Measurements from ENCODE around the gene SKAP1.
A peak's percentile ranks its signal among the peaks of the same experiment; 100 is the strongest.
"Not testable (repeated sequence)": the region's sequence is repeated elsewhere in the genome, so short reads cannot be mapped to it uniquely, and the experiment has no call there.

SKAP1 gene

DNA sequence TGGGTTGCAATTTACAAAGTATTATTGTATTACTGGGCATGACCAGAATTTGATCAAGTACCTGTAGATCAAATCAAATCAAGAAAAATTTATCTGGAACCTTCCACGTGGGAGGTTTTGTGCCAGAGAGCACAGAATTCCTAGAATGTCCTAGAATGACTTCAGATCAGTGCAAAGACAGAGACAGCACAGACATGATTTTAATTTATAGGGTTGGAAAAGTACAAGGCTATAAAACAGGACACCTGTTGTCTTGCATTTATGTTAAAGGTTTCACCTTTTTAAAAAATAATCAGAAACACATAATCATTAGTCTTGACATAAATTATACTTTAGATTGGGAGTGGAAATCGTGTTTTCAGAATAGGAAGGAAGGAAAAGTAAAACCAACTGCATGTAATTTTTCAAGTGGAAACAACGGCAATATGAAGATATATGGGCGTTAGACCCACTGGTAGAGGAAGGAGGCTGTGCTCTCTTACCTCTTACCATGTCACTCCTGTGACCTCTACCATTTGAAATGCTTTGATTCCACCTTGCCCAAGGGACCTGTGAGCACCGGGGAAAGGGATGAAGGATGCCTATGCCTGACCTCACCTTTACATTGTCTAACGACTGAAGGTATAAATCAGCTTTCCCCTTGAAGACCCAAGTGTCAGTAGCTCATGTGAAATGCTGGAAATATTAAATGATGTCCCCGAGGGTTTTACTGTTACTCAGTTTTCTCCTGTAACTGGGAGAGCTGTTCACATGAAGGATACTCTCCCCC lies 222.1 kb downstream of the SKAP1 start:
- DNase-seq (ENCODE audit: low read depth) = no peak
- TF ChIP-seq CTCF (IDR thresholded peaks at IDR 0.05; ENCODE audit: control insufficient read depth, insufficient read depth, low read depth, low read length, missing control alignments) = no peak
- no peak overlapping the region for H3K4me3 ChIP-seq (ENCODE audit: control insufficient read depth, low read depth, low read length)

GRCh38 chr17:48207036-48207435 lies 223.0 kb downstream of the SKAP1 start:
- H3K4me3 ChIP-seq (ENCODE audit: control insufficient read depth, low read depth, low read length); DNase-seq (ENCODE audit: low read depth): not testable (repeated sequence)

GRCh38 chr17:48202959-48203358 lies 227.1 kb downstream of the SKAP1 start:
- no peak for DNase-seq (ENCODE audit: low read depth)

DNA sequence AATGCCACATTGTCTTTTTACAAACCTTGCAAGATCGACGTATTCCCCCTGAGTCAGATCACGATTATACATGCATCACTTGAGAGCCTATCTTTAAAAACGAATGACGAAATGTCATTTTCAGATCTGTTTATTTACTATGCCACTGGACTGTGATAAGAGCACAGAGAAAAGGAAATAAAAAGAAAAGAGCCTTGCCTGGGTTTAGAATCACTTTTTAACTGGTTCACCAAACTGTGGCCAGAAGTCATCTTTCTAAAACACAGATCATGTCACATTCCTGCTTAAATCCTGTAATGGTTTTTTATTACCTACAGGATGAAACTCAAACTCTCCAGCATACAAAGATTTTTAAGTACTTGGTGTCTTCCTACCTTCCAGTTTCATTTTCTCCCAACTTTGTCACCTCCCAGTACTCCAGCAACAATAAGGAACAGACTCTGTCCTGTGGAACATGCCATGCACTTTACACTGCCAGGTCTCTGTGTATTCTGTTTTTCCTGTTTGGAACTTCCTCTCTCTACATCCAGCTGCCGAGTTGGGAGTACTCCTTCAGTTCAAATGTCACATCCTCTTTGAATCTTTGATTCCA lies 231.0 kb downstream of the SKAP1 start:
- no peak overlapping the region for H3K4me3 ChIP-seq (ENCODE audit: control insufficient read depth, low read depth, low read length)
- TF ChIP-seq CTCF (IDR thresholded peaks at IDR 0.05; ENCODE audit: control insufficient read depth, insufficient read depth, low read depth, low read length, missing control alignments) = no peak
- no peak for DNase-seq (ENCODE audit: low read depth)

More at GRCh38 chr17:48202959-48203358, 227.1 kb downstream of the SKAP1 start:
- H3K4me3 ChIP-seq (ENCODE audit: control insufficient read depth, low read depth, low read length) = no peak overlapping the region
- TF ChIP-seq CTCF (IDR thresholded peaks at IDR 0.05; ENCODE audit: control insufficient read depth, insufficient read depth, low read depth, low read length, missing control alignments) = no peak

DNA sequence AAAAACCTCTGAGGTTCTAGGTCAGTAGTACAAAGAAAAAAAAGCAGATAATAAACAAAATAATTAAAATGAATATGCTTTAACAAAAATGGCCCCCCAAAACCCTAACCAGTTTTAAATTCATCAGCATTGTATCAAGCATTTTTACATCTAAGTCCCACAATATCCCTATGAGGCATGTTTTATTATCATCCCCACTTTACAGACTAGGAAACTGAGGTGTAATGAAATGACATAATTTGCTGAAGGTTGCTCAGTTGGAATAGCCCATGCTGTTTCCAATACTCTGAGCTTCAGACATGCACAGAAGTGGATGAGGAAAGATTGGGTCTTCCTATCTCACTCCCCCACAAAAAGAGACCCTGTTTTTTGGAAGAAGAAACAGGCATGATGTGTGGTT lies 234.1 kb downstream of the SKAP1 start:
- no peak overlapping the region for H3K4me3 ChIP-seq (ENCODE audit: control insufficient read depth, low read depth, low read length)
- no peak for DNase-seq (ENCODE audit: low read depth)
- no peak for TF ChIP-seq CTCF (IDR thresholded peaks at IDR 0.05; ENCODE audit: control insufficient read depth, insufficient read depth, low read depth, low read length, missing control alignments)

- peak; percentile 37 for DNase-seq (ENCODE audit: low read depth)
- no peak for TF ChIP-seq CTCF (IDR thresholded peaks at IDR 0.05; ENCODE audit: control insufficient read depth, insufficient read depth, low read depth, low read length, missing control alignments)
- H3K4me3 ChIP-seq (ENCODE audit: control insufficient read depth, low read depth, low read length) = no peak overlapping the region
Observed at GRCh38 chr17:48194097-48194550, 235.9 kb downstream of the SKAP1 start.

- no peak for TF ChIP-seq CTCF (IDR thresholded peaks at IDR 0.05; ENCODE audit: control insufficient read depth, insufficient read depth, low read depth, low read length, missing control alignments)
- no peak for DNase-seq (ENCODE audit: low read depth)
- H3K4me3 ChIP-seq (ENCODE audit: control insufficient read depth, low read depth, low read length) = no peak overlapping the region
Observed at GRCh38 chr17:48192321-48192731, 237.7 kb downstream of the SKAP1 start.

All from AG09309 (cell line).